Astrocyte (in vitro differentiated cells and primary cell): Measurements from ENCODE around the gene KIF1B.

Experiments
- EZH2 ChIP-seq: IDR thresholded peaks from 2 replicates; pipeline ENCODE4 v1.6.1; 2012; ENCODE audit warnings: mild to moderate bottlenecking, low read length, inconsistent platforms; ENCODE audit not compliant: insufficient read depth
- TF ChIP-seq, protein P1 (sequence below): IDR thresholded peaks from 2 replicates; pipeline ENCODE4 v1.5.1; 2011; ENCODE audit warnings: low read depth, mild to moderate bottlenecking, inconsistent platforms, low read length, moderate library complexity; ENCODE audit not compliant: insufficient read depth

DNA sequence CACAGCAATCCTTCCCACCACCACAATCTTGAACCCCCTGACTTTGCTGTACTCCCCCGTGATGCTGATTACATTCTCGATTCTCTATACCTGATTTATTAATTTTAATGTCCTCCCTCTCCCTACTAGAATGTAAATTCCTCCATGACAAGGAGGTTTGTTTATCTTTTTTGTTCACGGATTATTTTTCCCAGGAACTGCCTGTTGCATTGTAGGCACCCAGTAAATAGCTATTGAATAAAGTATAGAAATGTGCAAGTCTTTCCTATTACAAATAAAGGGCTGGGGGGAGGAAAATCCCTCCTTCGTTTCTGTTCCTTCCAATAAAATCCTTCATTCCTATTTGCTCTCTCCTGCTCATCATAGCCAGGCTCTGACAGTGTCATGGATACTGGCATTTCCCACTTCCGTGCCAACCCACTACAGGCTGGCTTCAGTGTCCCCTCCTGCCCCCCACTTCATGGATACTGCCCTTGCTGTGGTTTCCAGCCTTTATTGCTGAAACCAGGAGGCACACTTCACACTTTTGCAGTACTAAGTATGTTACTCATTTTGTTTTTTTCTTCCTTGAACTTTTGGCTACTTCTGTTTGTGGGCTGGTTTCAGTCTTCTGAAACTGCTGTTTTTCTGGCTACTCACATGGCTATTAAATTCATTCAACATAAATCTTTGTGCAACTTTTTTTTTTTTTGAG is 7.5 kb downstream of the KIF1B start:
- TF ChIP-seq, protein P1, sequence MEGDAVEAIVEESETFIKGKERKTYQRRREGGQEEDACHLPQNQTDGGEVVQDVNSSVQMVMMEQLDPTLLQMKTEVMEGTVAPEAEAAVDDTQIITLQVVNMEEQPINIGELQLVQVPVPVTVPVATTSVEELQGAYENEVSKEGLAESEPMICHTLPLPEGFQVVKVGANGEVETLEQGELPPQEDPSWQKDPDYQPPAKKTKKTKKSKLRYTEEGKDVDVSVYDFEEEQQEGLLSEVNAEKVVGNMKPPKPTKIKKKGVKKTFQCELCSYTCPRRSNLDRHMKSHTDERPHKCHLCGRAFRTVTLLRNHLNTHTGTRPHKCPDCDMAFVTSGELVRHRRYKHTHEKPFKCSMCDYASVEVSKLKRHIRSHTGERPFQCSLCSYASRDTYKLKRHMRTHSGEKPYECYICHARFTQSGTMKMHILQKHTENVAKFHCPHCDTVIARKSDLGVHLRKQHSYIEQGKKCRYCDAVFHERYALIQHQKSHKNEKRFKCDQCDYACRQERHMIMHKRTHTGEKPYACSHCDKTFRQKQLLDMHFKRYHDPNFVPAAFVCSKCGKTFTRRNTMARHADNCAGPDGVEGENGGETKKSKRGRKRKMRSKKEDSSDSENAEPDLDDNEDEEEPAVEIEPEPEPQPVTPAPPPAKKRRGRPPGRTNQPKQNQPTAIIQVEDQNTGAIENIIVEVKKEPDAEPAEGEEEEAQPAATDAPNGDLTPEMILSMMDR, result no peak
- TF ChIP-seq EZH2, result no peak
